ENCODE data around the gene ATXN10.
A peak's percentile ranks its signal among the peaks of the same experiment; 100 is the strongest.
"Not testable (repeated sequence)": the region's sequence is repeated elsewhere in the genome, so short reads cannot be mapped to it uniquely, and the experiment has no call there.

Gene ATXN10

GRCh38 chr22:45647532-45648225 lies 24.0 kb upstream of the ATXN10 start:
- Histone ChIP-seq H3K9ac (ENCODE audit: low read length) (no peak overlapping the region), H3K9me3 (ENCODE audit: control insufficient read depth, low read length) (no peaks in the 10 kb centered on the region), H3K36me3 (ENCODE audit: control insufficient read depth, insufficient read depth, low read length) (no peaks in the 10 kb centered on the region), H3K4me3 (ENCODE audit: low read length) (no peak overlapping the region), H3K4me1 (ENCODE audit: control insufficient read depth, insufficient read depth, low read length) (peaks cover 4% of the 10 kb centered on the region), H3K27me3 (ENCODE audit: control insufficient read depth, insufficient read depth, low read length) (peaks cover 59% of the 10 kb centered on the region)

GRCh38 chr22:45648301-45649117 lies 23.1 kb upstream of the ATXN10 start:
- Histone ChIP-seq H3K27me3 (ENCODE audit: control insufficient read depth, insufficient read depth, low read length) (peaks cover 59% of the 10 kb centered on the region), H3K4me1 (ENCODE audit: control insufficient read depth, insufficient read depth, low read length) (peaks cover 4% of the 10 kb centered on the region), H3K4me3 (ENCODE audit: low read length) (no peak overlapping the region), H3K36me3 (ENCODE audit: control insufficient read depth, insufficient read depth, low read length) (no peaks in the 10 kb centered on the region), H3K9ac (ENCODE audit: low read length) (no peak overlapping the region), H3K9me3 (ENCODE audit: control insufficient read depth, low read length) (no peaks in the 10 kb centered on the region)

GRCh38 chr22:45649809-45650208 lies 21.8 kb upstream of the ATXN10 start:
- Histone ChIP-seq H3K36me3 (ENCODE audit: control insufficient read depth, insufficient read depth, low read length) (no peaks in the 10 kb centered on the region), H3K4me3 (ENCODE audit: low read length) (no peak overlapping the region), H3K4me1 (ENCODE audit: control insufficient read depth, insufficient read depth, low read length) (peaks cover 4% of the 10 kb centered on the region), H3K9me3 (ENCODE audit: control insufficient read depth, low read length) (no peaks in the 10 kb centered on the region), H3K27me3 (ENCODE audit: control insufficient read depth, insufficient read depth, low read length) (peaks cover 52% of the 10 kb centered on the region), H3K9ac (ENCODE audit: low read length) (no peak overlapping the region)

GRCh38 chr22:45650721-45651120 lies 20.9 kb upstream of the ATXN10 start:
- Histone ChIP-seq H3K9ac (ENCODE audit: low read length) (no peak overlapping the region), H3K36me3 (ENCODE audit: control insufficient read depth, insufficient read depth, low read length) (no peaks in the 10 kb centered on the region), H3K27me3 (ENCODE audit: control insufficient read depth, insufficient read depth, low read length) (peaks cover 45% of the 10 kb centered on the region), H3K4me1 (ENCODE audit: control insufficient read depth, insufficient read depth, low read length) (no peaks in the 10 kb centered on the region), H3K9me3 (ENCODE audit: control insufficient read depth, low read length) (no peaks in the 10 kb centered on the region), H3K4me3 (ENCODE audit: low read length) (no peak overlapping the region)

- Histone ChIP-seq H3K9ac (ENCODE audit: low read length) (no peak overlapping the region), H3K27me3 (ENCODE audit: control insufficient read depth, insufficient read depth, low read length) (peaks cover 36% of the 10 kb centered on the region), H3K36me3 (ENCODE audit: control insufficient read depth, insufficient read depth, low read length) (no peaks in the 10 kb centered on the region), H3K4me3 (ENCODE audit: low read length) (no peak overlapping the region), H3K4me1 (ENCODE audit: control insufficient read depth, insufficient read depth, low read length) (no peaks in the 10 kb centered on the region), H3K9me3 (ENCODE audit: control insufficient read depth, low read length) (no peaks in the 10 kb centered on the region)
Measured at GRCh38 chr22:45651931-45652528, 19.6 kb upstream of the ATXN10 start.

GRCh38 chr22:45656577-45656976 lies 15.1 kb upstream of the ATXN10 start:
- Histone ChIP-seq H3K9me3 (ENCODE audit: control insufficient read depth, low read length) (no peaks in the 10 kb centered on the region), H3K36me3 (ENCODE audit: control insufficient read depth, insufficient read depth, low read length) (no peaks in the 10 kb centered on the region), H3K4me1 (ENCODE audit: control insufficient read depth, insufficient read depth, low read length) (no peaks in the 10 kb centered on the region), H3K27me3 (ENCODE audit: control insufficient read depth, insufficient read depth, low read length) (peaks cover 7% of the 10 kb centered on the region), H3K4me3 (ENCODE audit: low read length) (no peak overlapping the region), H3K9ac (ENCODE audit: low read length) (no peak overlapping the region)

GRCh38 chr22:45657701-45658100 lies 13.9 kb upstream of the ATXN10 start:
- H3K4me1 ChIP-seq (ENCODE audit: control insufficient read depth, insufficient read depth, low read length), result no peaks in the 10 kb centered on the region
- H3K9ac ChIP-seq (ENCODE audit: low read length), result no peak overlapping the region
- H3K9me3 ChIP-seq (ENCODE audit: control insufficient read depth, low read length), result no peaks in the 10 kb centered on the region
- H3K4me3 ChIP-seq (ENCODE audit: low read length), result no peak overlapping the region
- no peaks in the 10 kb centered on the region for H3K36me3 ChIP-seq (ENCODE audit: control insufficient read depth, insufficient read depth, low read length)
- no peaks in the 10 kb centered on the region for H3K27me3 ChIP-seq (ENCODE audit: control insufficient read depth, insufficient read depth, low read length)

- Histone ChIP-seq H3K4me1 (ENCODE audit: control insufficient read depth, insufficient read depth, low read length) (no peaks in the 10 kb centered on the region), H3K36me3 (ENCODE audit: control insufficient read depth, insufficient read depth, low read length) (no peaks in the 10 kb centered on the region), H3K9me3 (ENCODE audit: control insufficient read depth, low read length) (no peaks in the 10 kb centered on the region), H3K4me3 (ENCODE audit: low read length) (no peak overlapping the region), H3K9ac (ENCODE audit: low read length) (no peak overlapping the region), H3K27me3 (ENCODE audit: control insufficient read depth, insufficient read depth, low read length) (no peaks in the 10 kb centered on the region)
Measured at GRCh38 chr22:45664136-45664646, 7.4 kb upstream of the ATXN10 start.

- H3K4me1 ChIP-seq (ENCODE audit: control insufficient read depth, insufficient read depth, low read length), result peaks cover 3% of the 10 kb centered on the region
- H3K9ac ChIP-seq (ENCODE audit: low read length), result no peak overlapping the region
- H3K36me3 ChIP-seq (ENCODE audit: control insufficient read depth, insufficient read depth, low read length), result no peaks in the 10 kb centered on the region
- H3K27me3 ChIP-seq (ENCODE audit: control insufficient read depth, insufficient read depth, low read length), result no peaks in the 10 kb centered on the region
- no peak overlapping the region for H3K4me3 ChIP-seq (ENCODE audit: low read length)
- no peaks in the 10 kb centered on the region for H3K9me3 ChIP-seq (ENCODE audit: control insufficient read depth, low read length)
Measured at GRCh38 chr22:45667486-45667885, 4.1 kb upstream of the ATXN10 start.

- not testable (repeated sequence) for H3K9me3 ChIP-seq (ENCODE audit: control insufficient read depth, low read length); H3K4me1 ChIP-seq (ENCODE audit: control insufficient read depth, insufficient read depth, low read length); H3K36me3 ChIP-seq (ENCODE audit: control insufficient read depth, insufficient read depth, low read length)
Measured at GRCh38 chr22:45670363-45670762, 1.3 kb upstream of the ATXN10 start.

GRCh38 chr22:45670981-45671782 lies 452 bp upstream of the ATXN10 start:
- Histone ChIP-seq H3K9me3 (ENCODE audit: control insufficient read depth, low read length) (no peaks in the 10 kb centered on the region), H3K27me3 (ENCODE audit: control insufficient read depth, insufficient read depth, low read length) (no peaks in the 10 kb centered on the region)

More at GRCh38 chr22:45670363-45670762, 1.3 kb upstream of the ATXN10 start:
- not testable (repeated sequence) for H3K9ac ChIP-seq (ENCODE audit: low read length); H3K27me3 ChIP-seq (ENCODE audit: control insufficient read depth, insufficient read depth, low read length); H3K4me3 ChIP-seq (ENCODE audit: low read length)

More at GRCh38 chr22:45670981-45671782, 452 bp upstream of the ATXN10 start:
- Histone ChIP-seq H3K9ac (ENCODE audit: low read length) (peak overlapping the region; percentile 79), H3K36me3 (ENCODE audit: control insufficient read depth, insufficient read depth, low read length) (no peaks in the 10 kb centered on the region), H3K4me3 (ENCODE audit: low read length) (peak overlapping the region; percentile 40), H3K4me1 (ENCODE audit: control insufficient read depth, insufficient read depth, low read length) (peaks cover 9% of the 10 kb centered on the region)
